Measurements from ENCODE around the gene CHRNB4.

Gene CHRNB4

GRCh38 chr15:78630886-78631633, 9.9 kb downstream of the CHRNB4 start:
- DNase-seq, result no peak

- DNase-seq, result peak; percentile 44
Measured at GRCh38 chr15:78629716-78630065, 11.3 kb downstream of the CHRNB4 start.

GRCh38 chr15:78629031-78629715, 11.8 kb downstream of the CHRNB4 start:
- DNase-seq, result peak; percentile 50

GRCh38 chr15:78628227-78628626, 12.8 kb downstream of the CHRNB4 start:
- DNase-seq, result peak; percentile 4

GRCh38 chr15:78627348-78627747, 13.7 kb downstream of the CHRNB4 start:
- no peak for DNase-seq

GRCh38 chr15:78626381-78626995, 14.5 kb downstream of the CHRNB4 start:
- peak; percentile 21 for DNase-seq

- DNase-seq, result no peak
Measured at GRCh38 chr15:78625606-78626280, 15.3 kb downstream of the CHRNB4 start.

GRCh38 chr15:78624651-78625590, 16.1 kb downstream of the CHRNB4 start:
- DNase-seq, result no peak

- no peak for DNase-seq
Measured at GRCh38 chr15:78623786-78624497, 17.1 kb downstream of the CHRNB4 start.

GRCh38 chr15:78621810-78622402, 19.1 kb downstream of the CHRNB4 start:
- no peak for DNase-seq

GRCh38 chr15:78620527-78621421, 20.2 kb downstream of the CHRNB4 start, which contains the start of gene CHRNA3:
TSS of gene CHRNA3 (minus strand) at chr15:78620996. CDS start at chr15:78620794, 202 bp downstream.
- DNase-seq, result no peak

- no peak for DNase-seq
Measured at GRCh38 chr15:78620021-78620526, 20.9 kb downstream of the CHRNB4 start.

- DNase-seq, result no peak
Measured at GRCh38 chr15:78619022-78619950, 21.7 kb downstream of the CHRNB4 start.

- DNase-seq, result peak; percentile 91
Measured at GRCh38 chr15:78618490-78618934, 22.5 kb downstream of the CHRNB4 start.

- no peak for DNase-seq
Measured at GRCh38 chr15:78618064-78618463, 22.9 kb downstream of the CHRNB4 start.

GRCh38 chr15:78617516-78617915, 23.5 kb downstream of the CHRNB4 start:
- DNase-seq, result no peak

GRCh38 chr15:78617076-78617475, 23.9 kb downstream of the CHRNB4 start:
- no peak for DNase-seq

GRCh38 chr15:78616506-78616905, 24.5 kb downstream of the CHRNB4 start:
- no peak for DNase-seq

All from activated effector memory CD4-positive, alpha-beta T cell treated with anti-CD3 and anti-CD28 coated beads, Interleukin-2, amount 50 U/mL, for 16 hours (primary cell).